OCI-LY1 (cell line): ENCODE data around the gene DOCK3.

Experiments used
- H2AFZ ChIP-seq: fragments of 200-600 bp; sonication (generic), shearing (Covaris generic); 2 replicates; pipeline ENCODE4 v1.6.0; 2014; ENCODE audit warnings: antibody characterized with exemption, mild to moderate bottlenecking, low read length
- H3F3A ChIP-seq: fragments of 200-600 bp; sonication (generic), shearing (Covaris generic); 2 replicates; pipeline ENCODE4 v1.6.0; 2014; ENCODE audit warnings: mild to moderate bottlenecking, antibody characterized with exemption, low read length, moderate library complexity; ENCODE audit not compliant: insufficient read depth
- H3K27ac ChIP-seq: fragments of 200-600 bp; sonication (generic); 2 replicates; pipeline ENCODE4 v1.5.1; 2014; ENCODE audit warnings: low read length, mixed run types, mild to moderate bottlenecking, low read depth; ENCODE audit not compliant: poor library complexity, severe bottlenecking
- H3K27me3 ChIP-seq: fragments of 200-600 bp; sonication (generic); 2 replicates; pipeline ENCODE4 v1.6.0; 2014; ENCODE audit warnings: antibody characterized with exemption, mild to moderate bottlenecking, low read length, moderate library complexity; ENCODE audit not compliant: insufficient read depth
- H3K36me3 ChIP-seq: fragments of 200-600 bp; sonication (generic); 2 replicates; pipeline ENCODE4 v1.6.1; 2014; ENCODE audit warnings: mild to moderate bottlenecking, antibody characterized with exemption, low read length, moderate library complexity, mixed read lengths; ENCODE audit not compliant: insufficient read depth
- H3K4me1 ChIP-seq: fragments of 200-600 bp; sonication (generic); 2 replicates; pipeline ENCODE4 v1.5.1; 2014; ENCODE audit warnings: mild to moderate bottlenecking, low read length, moderate library complexity; ENCODE audit not compliant: insufficient read depth, severe bottlenecking
- H3K4me2 ChIP-seq: fragments of 200-600 bp; sonication (generic), shearing (Covaris generic); 2 replicates; pipeline ENCODE4 v1.6.1; 2014; ENCODE audit warnings: low read length
- H3K4me3 ChIP-seq: fragments of 200-600 bp; sonication (generic); 2 replicates; pipeline ENCODE4 v1.5.1; 2014; ENCODE audit warnings: low read length, low read depth, mild to moderate bottlenecking, mixed read lengths; ENCODE audit not compliant: poor library complexity, severe bottlenecking
- H3K79me2 ChIP-seq: fragments of 200-600 bp; shearing (Covaris generic); 2 replicates; pipeline ENCODE4 v1.6.1; 2016; ENCODE audit warnings: mixed run types, low read length, mixed read lengths; ENCODE audit not compliant: insufficient read depth
- H3K9ac ChIP-seq: fragments of 200-600 bp; sonication (generic), shearing (Covaris generic); 2 replicates; pipeline ENCODE4 v1.6.1; 2014; ENCODE audit warnings: mild to moderate bottlenecking, low read length, mixed read lengths
- H3K9me2 ChIP-seq: fragments of 200-600 bp; sonication (generic), shearing (Covaris generic); 2 replicates; pipeline ENCODE4 v1.6.1; 2014; ENCODE audit warnings: low read depth, mild to moderate bottlenecking, low read length, mixed read lengths
- H3K9me3 ChIP-seq: fragments of 200-600 bp; shearing (Covaris generic); 2 replicates; pipeline ENCODE4 v1.6.1; 2014; ENCODE audit warnings: low read length, mixed read lengths
- H4K20me1 ChIP-seq: fragments of 200-600 bp; sonication (generic), shearing (Covaris generic); 2 replicates; pipeline ENCODE4 v1.6.0; 2016; ENCODE audit warnings: mild to moderate bottlenecking, low read length; ENCODE audit not compliant: insufficient read depth
- CTCF ChIP-seq: fragments of 200-600 bp; sonication (generic), shearing (Covaris generic); IDR thresholded peaks from 2 replicates; pipeline ENCODE4 v1.5.1; 2017; ENCODE audit warnings: mild to moderate bottlenecking, antibody characterized with exemption, low read length, moderate library complexity, mixed read lengths
- EZH2 ChIP-seq: fragments of 200-600 bp; sonication (generic), shearing (Covaris generic); IDR thresholded peaks from 2 replicates; pipeline ENCODE4 v1.8.0; 2017; ENCODE audit warnings: borderline replicate concordance, mixed run types, mild to moderate bottlenecking, antibody characterized with exemption, low read length, moderate library complexity, mixed read lengths

The DOCK3 gene

GRCh38 chr3:51274052-51274451, 599.3 kb downstream of the DOCK3 start:
- no peak overlapping the region for H3K9ac ChIP-seq
- no peak overlapping the region for H3K27ac ChIP-seq
- no peaks in the 10 kb centered on the region for H3K27me3 ChIP-seq
- H4K20me1 ChIP-seq: no peaks in the 10 kb centered on the region
- no peak overlapping the region for H2AFZ ChIP-seq
- H3K4me1 ChIP-seq: no peaks in the 10 kb centered on the region
- H3K4me3 ChIP-seq: no peak overlapping the region
- H3K79me2 ChIP-seq: no peaks in the 10 kb centered on the region
- no peaks in the 10 kb centered on the region for H3K9me3 ChIP-seq
- no peaks in the 10 kb centered on the region for H3K36me3 ChIP-seq
- no peaks in the 10 kb centered on the region for H3K9me2 ChIP-seq
- H3K4me2 ChIP-seq: no peak overlapping the region
- TF ChIP-seq CTCF (no peak), EZH2 (no peak)
- no peaks in the 10 kb centered on the region for H3F3A ChIP-seq

- Histone ChIP-seq H3K4me1 (no peaks in the 10 kb centered on the region), H4K20me1 (no peaks in the 10 kb centered on the region), H3K9ac (no peak overlapping the region), H3K9me2 (no peaks in the 10 kb centered on the region), H3K4me3 (no peak overlapping the region), H2AFZ (no peak overlapping the region), H3K27me3 (0 out of 2 replicates have a peak, but pooled peaks cover 3% of the 10 kb centered on the region), H3K79me2 (no peaks in the 10 kb centered on the region), H3K36me3 (no peaks in the 10 kb centered on the region), H3K4me2 (no peak overlapping the region), H3F3A (no peaks in the 10 kb centered on the region), H3K27ac (no peak overlapping the region), H3K9me3 (no peaks in the 10 kb centered on the region)
- no peak for TF ChIP-seq CTCF
- no peak for TF ChIP-seq EZH2
Observed at GRCh38 chr3:51275111-51275805, 600.5 kb downstream of the DOCK3 start.

- Histone ChIP-seq H3K79me2 (no peaks in the 10 kb centered on the region), H3K4me1 (no peaks in the 10 kb centered on the region), H3K9ac (no peak overlapping the region), H3K9me3 (no peaks in the 10 kb centered on the region), H3K27ac (no peak overlapping the region), H3F3A (no peaks in the 10 kb centered on the region), H3K9me2 (no peaks in the 10 kb centered on the region), H3K4me3 (no peak overlapping the region), H2AFZ (no peak overlapping the region), H4K20me1 (no peaks in the 10 kb centered on the region), H3K4me2 (no peak overlapping the region), H3K27me3 (0 out of 2 replicates have a peak, but pooled peaks cover 3% of the 10 kb centered on the region), H3K36me3 (no peaks in the 10 kb centered on the region)
- TF ChIP-seq EZH2: no peak
- no peak for TF ChIP-seq CTCF
Observed at GRCh38 chr3:51276046-51276445, 601.3 kb downstream of the DOCK3 start.
